Hepatic stellate cell (primary cell): ENCODE measurements around the gene DLK1.

Experiments
- DNase-seq: peaks from one replicate; pipeline ENCODE4 v3.0.0; 2011; ENCODE audit warnings: low spot score

The DLK1 gene

GRCh38 chr14:100734031-100734990, 7.6 kb downstream of the DLK1 start:
- DNase-seq = no peak

- DNase-seq = no peak
These were observed 8.6 kb downstream of the DLK1 start for GRCh38 chr14:100735271-100735670.

- no peak for DNase-seq
These were observed 9.8 kb downstream of the DLK1 start for GRCh38 chr14:100736269-100737180.

GRCh38 chr14:100737526-100737925, 10.8 kb downstream of the DLK1 start:
- no peak for DNase-seq

- DNase-seq = no peak
These were observed 11.6 kb downstream of the DLK1 start for GRCh38 chr14:100738269-100738691.

- DNase-seq = no peak
These were observed 12.0 kb downstream of the DLK1 start for GRCh38 chr14:100738704-100739131.

GRCh38 chr14:100739306-100739705, 12.6 kb downstream of the DLK1 start:
- DNase-seq = no peak

GRCh38 chr14:100740196-100740825, 13.6 kb downstream of the DLK1 start:
- no peak for DNase-seq

- DNase-seq = no peak
These were observed 14.2 kb downstream of the DLK1 start for GRCh38 chr14:100740929-100741328.

GRCh38 chr14:100741966-100742365, 15.3 kb downstream of the DLK1 start:
- no peak for DNase-seq

- DNase-seq = no peak
These were observed 19.6 kb downstream of the DLK1 start for GRCh38 chr14:100746326-100746725.

GRCh38 chr14:100747021-100747586, 20.4 kb downstream of the DLK1 start:
- DNase-seq = no peak

- DNase-seq = no peak
These were observed 21.0 kb downstream of the DLK1 start for GRCh38 chr14:100747736-100748135.

GRCh38 chr14:100748403-100748802, 21.7 kb downstream of the DLK1 start:
- no peak for DNase-seq

GRCh38 chr14:100748944-100749343, 22.3 kb downstream of the DLK1 start:
- DNase-seq = no peak

GRCh38 chr14:100749967-100750597, 23.4 kb downstream of the DLK1 start:
- no peak for DNase-seq

- no peak for DNase-seq
These were observed 24.3 kb downstream of the DLK1 start for GRCh38 chr14:100750762-100751699.

GRCh38 chr14:100754020-100754419, 27.3 kb downstream of the DLK1 start:
- DNase-seq = no peak

GRCh38 chr14:100755649-100756048, 29.0 kb downstream of the DLK1 start:
- DNase-seq = no peak

GRCh38 chr14:100761481-100761880, 34.8 kb downstream of the DLK1 start:
- DNase-seq = no peak
